ENCODE measurements around the gene COQ10A.
"Not testable (repeated sequence)": the region's sequence is repeated elsewhere in the genome, so short reads cannot be mapped to it uniquely, and the experiment has no call there.

The COQ10A gene

DNA sequence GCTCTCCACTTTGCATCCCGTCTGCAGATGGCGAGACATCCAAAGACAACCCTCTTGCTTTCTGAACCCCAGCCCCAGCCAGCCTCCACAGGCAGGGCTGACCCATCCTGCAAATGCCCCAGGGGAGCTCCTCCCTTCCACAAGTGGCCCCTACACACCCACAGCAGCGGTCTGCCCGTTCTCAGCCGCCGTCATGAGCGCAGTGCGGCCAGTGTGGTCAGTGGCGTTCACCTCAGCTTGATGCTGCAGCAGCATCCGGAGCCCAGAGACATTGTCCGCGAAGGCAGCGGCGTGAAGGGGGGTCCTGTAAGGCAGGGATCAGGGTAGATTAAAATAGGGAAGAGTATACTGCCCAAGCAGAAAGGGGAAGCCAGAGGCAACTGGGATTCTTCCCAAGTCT, 22.2 kb upstream of the COQ10A start:
- no peak for DNase-seq

DNA sequence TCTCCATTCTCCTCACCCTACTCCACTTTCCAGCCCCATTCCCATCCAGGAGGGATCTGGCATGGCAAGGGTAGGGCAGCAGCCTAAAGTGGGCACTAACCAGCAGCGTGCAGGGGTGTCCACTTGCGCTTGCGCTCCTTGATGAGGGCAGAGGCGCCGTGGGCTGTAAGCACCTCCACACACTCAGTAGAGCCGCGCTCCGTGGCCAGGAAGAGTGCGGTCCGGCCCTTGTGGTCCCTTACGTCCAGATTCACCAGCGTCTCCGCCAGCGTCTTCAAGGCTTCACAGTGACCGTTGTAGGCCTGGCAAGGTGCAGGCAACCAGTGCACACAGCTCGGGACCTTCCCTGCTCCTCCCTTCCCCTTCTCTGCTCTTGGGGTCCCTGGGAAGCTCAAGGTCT, 18.8 kb upstream of the COQ10A start:
- no peak for DNase-seq

DNA sequence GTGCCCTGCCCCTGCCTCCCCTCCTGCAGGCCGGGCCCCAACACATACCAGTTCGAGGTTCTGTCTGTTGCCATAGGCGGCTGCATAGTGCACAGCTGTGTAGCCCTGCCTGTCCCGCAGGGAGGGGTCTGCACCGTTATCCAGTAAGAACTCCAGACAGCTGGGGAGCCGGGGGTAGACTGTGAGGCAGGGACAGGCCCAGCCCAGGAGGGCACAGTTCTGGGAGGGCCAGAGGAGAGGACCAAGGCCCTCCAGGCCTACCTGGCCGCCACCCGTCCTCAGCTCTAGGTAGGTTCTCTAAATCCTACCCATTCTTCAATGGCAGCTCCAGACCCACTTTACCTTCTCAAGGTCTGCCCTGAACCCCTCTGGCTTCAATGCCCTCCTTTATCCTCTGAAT, 18.0 kb upstream of the COQ10A start:
- DNase-seq, result no peak

DNA sequence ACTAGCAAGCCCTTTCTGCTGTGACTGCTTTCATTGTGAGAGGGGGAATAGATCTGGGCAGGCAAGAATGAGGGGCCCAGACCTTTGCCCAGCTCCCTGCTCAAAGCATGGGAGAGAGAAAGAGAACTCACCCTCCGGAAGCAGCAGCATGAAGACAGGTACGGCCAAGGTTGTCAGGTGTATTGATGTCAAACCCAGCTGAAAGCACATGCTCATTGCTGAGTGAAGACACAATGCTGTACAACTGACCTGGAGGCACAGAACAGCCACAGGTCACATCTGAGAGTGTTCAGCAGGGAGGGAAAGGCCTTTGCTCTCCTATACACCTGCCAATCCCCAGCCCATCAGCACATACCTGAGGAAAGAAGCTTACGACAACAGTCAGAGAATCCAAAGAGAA, 14.1 kb upstream of the COQ10A start:
- no peak for DNase-seq

DNA sequence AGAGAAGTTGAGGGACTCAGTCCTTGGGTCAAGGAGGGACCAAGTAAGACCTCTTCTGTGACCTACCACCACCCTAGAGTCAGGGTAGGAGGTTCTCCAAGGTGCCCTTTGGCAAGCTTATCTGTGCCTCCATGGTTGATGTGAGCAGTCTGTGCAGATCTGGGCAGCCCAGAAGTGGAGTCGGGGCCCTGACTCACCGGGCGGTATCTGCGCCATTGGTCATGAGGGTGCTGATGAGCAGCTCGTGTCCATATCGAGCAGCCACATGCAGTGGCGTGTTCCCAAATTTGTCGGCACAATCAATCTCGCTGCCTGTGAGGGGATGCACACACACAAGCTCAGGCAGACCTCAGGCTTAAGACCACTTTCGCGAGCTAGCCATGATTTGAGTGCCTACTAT, 13.7 kb upstream of the COQ10A start:
- no peak for DNase-seq

DNA sequence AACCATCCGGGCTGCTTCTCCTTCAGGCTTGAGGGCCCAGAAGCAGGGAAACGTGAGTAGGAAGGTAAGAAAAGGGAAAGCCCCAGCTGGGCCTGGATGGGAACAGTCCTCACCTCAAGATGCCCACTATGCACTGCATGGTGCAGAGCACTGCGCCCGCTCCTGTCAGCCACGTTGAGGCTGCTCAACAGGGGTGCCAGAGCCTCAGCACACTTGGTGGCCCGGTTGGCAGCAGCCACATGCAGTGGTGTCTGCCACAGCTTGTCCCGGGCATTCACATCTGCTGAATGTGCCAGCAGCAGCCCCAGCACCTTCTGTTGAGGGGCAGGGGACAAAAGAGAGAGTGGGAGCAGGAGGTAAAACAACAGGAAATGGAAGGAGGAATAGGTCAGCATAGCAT, 11.1 kb upstream of the COQ10A start:
- DNase-seq, result no peak

DNA sequence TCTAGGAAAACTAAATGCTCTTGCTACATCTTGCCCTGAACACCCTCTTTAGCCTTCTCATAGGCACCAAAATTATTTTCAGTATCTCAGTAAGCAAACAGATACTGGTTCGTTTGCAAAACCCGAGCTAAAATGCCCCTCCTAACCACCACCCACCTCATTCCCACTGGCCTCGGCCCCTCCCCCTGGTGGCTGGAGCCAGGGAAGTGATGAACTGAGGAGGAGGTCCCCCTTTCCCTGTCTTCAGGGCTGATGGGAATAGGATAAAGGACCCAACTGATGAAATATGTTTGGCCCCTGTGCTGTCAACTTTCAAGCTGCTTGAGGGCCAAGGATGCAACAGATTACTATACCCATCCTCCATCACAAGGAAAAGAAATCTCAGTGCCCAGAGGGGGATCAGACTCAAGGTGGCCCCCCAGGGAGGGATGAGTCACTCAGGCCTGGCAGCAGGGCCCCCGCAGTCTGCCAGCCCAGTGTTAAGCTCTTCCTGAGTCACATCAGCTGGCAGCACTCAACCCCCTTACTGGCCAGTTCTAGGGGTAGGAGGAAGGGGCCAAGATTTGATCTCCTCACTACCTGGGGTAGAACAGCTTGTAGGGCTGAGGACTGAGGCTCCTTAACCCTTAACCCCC, 10.3 kb upstream of the COQ10A start:
- no peak for DNase-seq

DNA sequence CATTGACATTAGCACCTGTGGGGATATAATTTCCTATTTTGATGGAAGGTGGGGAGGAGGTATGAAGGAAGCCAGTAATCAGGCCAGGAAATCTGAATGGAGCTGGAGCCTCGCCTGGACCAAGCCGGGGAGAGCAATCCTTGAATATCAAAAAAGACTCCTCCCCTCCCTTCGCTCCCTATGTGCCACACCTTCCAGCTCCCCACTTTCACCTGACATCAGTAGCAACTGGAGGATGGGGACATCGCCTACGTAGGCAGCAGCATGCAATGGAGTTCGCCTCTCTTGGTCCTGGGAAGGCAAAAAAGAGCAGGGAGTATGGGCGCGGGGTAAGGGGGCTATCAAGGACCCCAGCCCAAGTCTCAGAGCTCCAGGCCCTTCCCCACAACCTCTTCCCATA, 9.7 kb upstream of the COQ10A start:
- no peak for DNase-seq

DNA sequence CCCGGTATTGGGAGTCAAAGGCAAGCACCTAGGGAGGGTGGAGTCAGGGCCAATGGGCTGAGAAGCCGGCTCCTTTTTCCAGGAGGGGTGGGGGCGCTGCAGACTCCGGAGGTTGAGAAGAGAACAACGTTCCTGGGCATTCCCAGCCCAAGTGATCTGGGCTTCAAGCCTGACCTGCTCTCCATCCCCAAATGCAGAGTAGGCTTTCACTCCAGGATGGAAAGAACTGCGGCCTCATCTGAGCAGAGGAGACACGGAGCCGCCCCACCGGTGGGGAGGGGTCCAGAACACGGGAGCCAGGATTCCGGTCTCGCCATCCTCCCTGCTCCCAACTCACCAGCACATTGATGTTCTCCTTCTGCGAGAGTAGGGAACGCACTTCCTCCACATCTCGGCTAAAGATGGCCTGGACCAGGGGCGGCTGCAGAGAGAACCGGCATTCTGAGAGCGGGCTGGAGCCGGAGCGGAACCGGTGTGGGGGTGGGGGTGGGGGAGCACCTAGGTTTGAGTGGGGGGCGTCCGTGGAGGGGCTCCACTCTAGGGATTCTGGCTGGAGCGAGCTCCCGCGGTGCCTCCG, 9.2 kb upstream of the COQ10A start:
- no peak for DNase-seq

DNA sequence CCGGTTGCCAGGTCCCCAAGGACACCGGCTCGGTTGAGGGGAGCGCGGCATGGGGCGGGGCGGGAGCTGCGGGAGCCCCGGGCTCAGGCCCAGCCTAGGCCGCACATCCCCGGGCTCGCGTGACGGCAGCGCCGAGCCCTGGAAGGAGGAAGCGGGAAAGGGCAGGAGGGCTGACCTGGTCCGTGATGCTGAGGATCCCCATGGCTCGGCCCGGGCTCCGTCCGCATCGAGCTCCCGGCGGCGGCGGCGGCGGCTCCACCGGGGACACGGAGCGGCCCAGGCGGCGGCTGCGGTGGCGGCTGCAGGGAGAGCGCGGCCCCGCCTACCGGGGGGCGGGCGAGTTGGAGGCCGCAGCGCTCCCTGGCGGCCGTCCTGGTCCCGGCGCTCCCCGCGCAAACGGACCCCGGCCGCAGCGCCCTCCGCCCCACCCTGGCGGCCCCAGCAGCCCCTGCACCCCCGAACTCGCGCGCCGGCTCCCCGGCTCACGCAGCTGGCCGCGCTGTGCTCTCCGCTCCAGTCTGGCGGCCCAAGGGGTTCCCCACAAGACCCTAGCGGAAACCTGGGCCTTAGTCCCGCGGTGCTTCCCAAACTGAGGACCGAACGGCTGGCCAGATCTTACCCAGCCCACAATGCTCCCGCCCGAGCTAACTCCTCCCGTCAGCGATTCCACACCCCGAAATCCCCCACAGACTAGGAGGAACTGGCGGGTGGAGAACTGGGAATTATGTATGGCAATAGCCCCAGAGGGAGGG, 8.5 kb upstream of the COQ10A start, which contains the start of gene ANKRD52:
TSS of gene ANKRD52 (minus strand) at position 317 of the 752 bp plus-strand sequence. CDS start at position 202, 115 bp downstream.
- peak; percentile 67 to 82 for DNase-seq

DNA sequence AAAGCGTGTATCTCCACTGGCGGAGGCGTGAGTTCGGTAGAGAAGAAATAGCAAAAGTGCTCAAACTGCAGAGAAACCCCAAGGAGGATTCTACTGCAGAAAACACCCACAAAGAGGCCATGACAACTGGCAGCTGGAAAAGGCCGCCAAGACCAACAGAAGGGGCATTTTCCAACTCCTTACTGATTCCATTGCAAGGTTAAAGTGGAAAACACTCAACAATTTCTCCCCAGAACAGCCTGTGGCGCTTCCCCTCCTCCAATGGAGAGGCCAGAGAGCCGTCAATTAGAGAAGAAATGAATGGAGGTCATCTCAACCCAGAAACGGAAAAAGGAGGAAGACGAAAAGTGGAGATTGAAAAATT, 7.9 kb upstream of the COQ10A start:
- no peak for DNase-seq

DNA sequence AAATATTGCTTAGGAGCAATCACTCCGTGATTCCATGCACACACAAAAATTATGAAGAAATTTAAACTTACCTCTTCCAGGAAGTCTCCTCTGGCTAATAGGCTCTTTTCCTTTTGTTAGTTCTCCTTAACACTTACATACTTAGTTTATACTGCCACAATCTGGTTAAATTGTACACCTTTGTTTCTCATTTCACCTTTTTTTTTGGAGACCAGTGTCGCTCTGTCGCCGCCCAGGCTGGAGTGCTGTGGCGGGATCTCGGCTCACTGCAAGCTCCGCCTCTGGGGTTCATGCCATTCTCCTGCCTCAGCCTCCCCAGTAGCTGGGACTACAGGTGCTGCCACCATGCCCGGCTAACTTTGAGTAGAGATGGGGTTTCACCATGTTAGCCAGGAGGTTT, 6.4 kb upstream of the COQ10A start:
- DNase-seq, result no peak

DNA sequence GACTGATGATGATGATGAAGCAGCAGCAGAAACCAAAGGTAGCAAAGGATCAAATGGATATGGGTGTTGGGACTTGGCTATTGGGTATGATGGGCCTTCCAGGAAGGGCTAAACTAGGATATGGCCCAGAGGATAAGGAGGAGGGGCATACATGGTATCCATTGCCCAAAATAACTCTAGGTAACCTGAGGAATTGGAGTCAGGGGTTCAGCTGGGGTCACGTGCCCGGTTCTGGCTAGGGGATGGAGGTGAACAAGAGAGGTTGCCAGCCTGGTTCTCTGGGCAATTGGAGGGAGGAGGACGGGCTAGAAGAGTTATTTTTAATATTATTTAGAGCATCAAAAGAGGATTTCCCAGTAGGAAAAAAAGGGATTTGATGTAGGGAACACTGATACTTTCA, 5.8 kb upstream of the COQ10A start:
- DNase-seq, result no peak

DNA sequence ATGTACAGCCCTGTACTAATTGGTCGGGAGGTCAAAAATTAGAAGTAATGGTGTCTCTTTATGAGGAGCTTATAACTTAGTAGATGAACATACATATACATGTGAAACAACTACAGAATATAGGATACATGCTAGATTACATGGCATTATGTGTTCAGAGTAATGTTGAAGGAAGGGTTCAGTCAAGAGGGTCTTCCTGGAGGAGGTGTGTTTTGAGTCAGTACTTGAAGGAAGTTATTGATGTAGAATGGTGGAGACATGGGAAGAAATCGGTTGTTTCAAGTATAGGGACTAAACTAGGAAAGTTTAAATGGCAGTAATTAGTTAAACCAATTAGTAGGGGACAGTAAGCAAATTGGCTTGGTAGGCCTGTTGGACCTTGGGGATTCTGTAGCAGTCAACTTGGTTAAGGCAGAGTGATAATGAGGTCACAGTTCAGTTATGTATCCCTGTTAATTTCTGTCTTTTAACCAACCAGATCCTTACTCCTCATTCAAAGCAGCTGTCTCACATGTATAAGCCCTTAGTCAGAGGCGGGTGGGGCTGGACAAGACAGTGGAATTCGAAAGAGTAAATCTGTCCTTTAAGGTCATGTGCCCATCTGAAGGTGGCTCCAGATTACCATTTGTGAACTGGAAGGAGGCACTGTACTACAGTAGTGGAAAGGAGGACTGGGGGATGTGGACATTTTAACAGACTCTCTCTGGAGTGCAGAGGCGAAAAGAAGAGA, 5.1 kb upstream of the COQ10A start:
- DNase-seq, result no peak

DNA sequence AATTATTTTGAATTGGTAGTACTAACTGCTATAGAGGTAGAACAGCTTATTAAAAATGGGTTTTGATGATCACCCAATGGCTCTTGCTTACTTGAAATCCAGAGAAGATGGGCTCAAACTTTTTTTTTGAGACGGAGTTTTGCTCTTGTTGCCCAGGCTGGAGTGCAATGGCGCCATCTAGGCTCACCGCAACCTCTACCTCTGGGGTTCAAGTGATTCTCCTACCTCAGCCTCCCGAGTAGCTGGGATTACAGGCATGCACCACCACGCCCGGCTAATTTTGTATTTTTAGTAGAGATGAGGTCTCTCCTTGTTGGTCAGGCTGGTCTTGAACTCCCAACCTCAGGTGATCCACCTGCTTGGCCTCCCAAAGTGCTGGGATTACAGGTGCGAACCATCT, 3.8 kb upstream of the COQ10A start:
- not testable (repeated sequence) for DNase-seq

DNA sequence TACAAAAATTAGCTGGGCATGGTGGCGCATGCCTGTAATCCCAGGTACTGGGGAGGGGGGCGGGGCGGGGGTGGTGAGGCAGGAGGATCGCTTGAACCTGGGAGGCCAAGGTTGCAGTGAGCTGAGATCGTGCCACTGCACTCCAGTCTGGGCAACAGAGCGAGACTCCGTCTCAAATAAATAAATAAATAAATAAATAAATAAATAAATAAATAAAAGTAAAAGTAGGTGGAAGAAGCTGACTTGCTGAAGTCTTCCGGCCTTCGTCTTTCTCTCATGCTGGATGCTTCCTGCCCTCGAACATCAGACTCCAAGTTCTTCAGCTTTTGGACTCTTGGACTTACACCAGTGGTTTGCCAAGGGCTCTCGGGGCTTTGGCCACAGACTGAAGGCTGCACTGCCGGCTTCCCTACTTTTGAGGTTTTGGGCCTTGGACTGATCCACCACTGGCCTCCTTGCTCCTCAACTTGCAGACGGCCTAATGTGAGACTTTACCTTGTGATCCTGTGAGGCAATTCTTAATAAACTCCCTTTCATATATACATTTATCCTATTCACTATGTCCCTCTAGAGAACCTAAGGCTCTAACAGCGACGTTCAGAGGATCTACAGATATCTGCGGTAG, 562 bp upstream of the COQ10A start:
- not testable (repeated sequence) for DNase-seq

DNA sequence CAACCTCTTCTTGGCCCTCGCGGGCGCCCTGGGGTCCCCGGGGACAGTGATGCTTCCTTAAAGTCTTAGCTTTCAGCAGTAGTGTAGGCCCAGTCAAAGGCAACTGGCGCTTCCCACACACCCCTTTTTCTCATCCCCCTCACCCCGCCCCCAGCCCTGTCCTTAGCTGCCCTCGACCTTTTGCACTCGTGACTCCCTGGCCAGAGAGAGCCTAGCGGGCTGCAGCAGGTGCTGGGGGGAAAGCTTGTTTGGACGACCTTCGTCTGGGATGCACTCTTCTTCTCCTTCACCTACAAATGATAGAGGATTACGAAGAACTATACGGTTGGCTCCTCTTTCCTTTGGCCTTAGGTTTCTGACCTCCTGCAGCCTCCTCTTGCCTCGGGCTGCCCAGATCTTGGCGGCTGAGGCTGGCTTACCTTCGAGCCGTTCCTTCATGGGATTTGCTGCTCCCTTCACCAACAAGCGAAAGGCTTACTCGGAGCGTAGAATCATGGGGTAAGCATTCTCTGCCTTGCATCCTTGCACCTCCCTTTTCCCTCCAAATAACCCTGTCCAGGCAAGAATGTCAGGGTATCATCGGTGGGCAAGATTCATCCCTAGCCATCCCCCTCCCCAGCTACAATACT, 815 bp downstream of the COQ10A start:
- DNase-seq, result peak in 1 of 2 experiments; percentile 5

DNA sequence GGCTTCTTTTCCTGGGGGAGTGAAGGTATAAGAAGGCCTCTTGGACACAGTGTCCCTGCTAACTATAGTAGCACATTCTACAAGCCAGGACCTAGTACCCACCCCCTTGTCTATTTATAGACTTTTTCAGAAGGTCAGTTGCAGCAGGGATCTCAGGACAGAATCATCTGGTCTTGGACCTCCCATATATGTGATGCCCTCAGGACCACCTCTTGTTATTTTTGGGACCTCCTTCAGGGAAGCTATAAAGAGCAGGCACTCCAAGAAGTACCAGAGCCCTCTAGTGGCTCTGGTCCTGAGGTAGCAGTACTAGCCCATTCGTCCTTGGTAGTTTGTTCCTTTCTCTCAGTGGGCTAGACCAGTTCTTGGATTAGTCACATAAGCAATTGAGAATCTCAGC, 4.3 kb downstream of the COQ10A start:
- no peak for DNase-seq

DNA sequence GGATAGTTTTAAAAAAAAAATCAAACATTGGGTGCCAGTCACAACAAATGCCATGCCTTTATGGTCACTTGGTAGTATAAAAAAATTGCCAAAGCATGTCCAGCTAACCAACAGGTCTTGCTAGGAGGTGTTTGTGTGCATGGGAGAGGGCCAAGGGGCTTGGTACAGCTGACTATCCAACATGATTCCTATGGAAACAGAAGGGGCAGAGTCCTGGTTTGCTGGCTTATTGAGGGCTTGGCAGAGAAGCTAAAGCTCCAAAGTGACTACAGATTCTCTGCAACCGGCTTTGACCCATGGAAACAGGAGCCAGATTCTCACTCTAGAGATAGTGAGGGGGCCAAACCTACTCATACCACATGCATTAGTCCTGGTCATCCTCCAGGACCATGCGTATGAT, 5.7 kb downstream of the COQ10A start:
- DNase-seq, result not testable (repeated sequence)

DNA sequence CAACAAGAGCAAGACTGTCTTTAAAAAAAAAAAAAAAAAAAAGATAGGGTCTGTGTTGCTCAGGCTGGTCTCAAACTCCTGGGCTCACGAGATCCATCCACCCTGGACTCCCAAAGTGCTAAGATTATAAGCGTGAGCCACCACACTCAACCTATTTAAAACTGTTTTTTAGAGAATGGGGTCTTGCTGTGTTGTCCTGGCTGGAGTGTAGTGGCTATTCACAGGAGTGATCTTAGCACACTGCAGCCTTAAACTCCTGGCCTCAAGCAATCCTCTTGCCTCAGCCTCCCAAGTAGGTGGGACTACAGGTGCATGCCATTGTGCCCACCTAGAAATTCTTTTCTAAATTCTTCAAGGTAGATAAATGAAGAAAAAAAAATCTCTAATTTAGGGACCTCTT, 7.6 kb downstream of the COQ10A start:
- no peak for DNase-seq

DNA sequence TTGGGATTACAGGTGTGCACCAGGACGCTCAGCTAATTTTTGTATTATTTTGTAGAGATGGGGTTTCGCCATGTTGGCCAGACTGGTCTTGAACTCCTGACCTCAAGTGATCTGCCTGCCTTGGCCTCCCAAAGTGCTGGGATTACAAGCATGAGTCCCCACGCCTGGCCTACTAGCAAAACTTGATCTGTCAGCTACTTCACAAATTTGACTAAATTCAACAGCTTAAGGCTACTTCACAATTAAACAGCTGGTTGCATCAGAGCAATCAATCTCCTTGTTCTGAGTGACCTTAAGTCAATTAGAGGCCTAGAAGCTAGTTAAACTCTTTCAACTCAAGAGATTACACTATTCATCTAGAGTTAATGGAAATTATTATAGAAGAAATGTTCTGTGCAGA, 12.2 kb downstream of the COQ10A start:
- no peak for DNase-seq

DNA sequence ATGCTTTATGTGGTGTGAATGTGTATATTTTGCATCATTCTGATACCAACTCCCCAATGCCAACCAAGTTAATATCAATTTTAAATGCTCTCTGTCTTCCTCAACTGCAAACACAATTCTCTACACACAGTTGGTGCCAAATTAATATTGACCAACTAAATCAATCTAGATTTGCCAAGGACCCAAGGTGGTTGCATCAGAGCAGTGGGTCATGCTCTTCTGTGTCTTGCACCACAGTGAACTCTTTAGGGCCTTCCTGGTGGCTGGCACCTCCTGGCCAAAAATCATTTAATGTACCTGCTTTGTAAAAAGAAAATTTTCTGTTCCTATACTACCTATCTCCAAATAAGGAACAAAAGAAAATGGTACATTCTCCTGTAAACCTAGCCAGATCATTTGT, 14.1 kb downstream of the COQ10A start:
- no peak for DNase-seq

DNA sequence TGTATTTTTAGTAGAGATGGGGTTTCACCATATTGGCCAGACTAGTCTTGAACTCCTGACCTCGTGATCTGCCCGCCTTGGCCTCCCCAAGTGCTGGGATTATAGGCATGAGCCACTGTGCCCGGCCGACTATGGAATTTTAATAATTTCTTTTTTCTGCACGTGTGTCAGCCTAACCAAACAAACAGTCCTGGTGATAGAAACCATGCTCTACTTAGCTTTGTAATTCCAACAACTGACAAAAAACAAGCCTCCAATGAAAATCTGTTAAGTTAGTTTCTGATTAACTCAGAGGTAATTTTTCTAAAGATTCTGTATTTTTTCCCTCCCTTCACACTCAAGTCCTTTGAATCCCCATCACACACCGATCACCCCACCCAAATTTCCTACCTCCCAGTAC, 15.3 kb downstream of the COQ10A start:
- no peak for DNase-seq

Measured in stimulated activated CD4-positive, alpha-beta T cell treated with anti-CD3 and anti-CD28 coated beads, Interleukin-4, amount 100 ng/mL, for 4 hours (primary cell).